GM12878 (cell line): ENCODE data around the gene CREB5. TPM values are rescaled to one million over a fixed set of nuclear protein-coding genes. Genes with fewer than 3 reads are reported as not detected.

Experiments
- ATAC-seq: fragments of 200-7000 bp; cut with Tn5 transposase; 3 replicates; pipeline ENCODE4 v1.9.1; 2020; ENCODE audit warnings: mild to moderate bottlenecking, moderate library complexity
- BruUV-seq: library from RNA; stranded (reverse); fragments of 400-500 nt; replicated peaks from 2 replicates; lab custom pipeline; 2021; lab: Mats Ljungman, UMichigan
- CTCF ChIA-PET: fragments of 300-600 bp; sonication (Branson Sonifier 250); formaldehyde crosslinking; extraction: SDS; loops from one replicate; lab custom pipeline; 2021; ENCODE audit warnings: inconsistent platforms; lab: Yijun Ruan, JAX
- POLR2A ChIA-PET: fragments of 350-600 bp; formaldehyde crosslinking; extraction: SDS; loops from one replicate; lab custom pipeline; 2021; ENCODE audit warnings: inconsistent platforms; lab: Charles Lee
- RAD21 ChIA-PET: fragments of 300-600 bp; sonication (Branson Sonifier 250); formaldehyde crosslinking; loops from one replicate; lab custom pipeline; 2023; ENCODE audit warnings: antibody characterized with exemption; ENCODE audit not compliant: unreplicated experiment; lab: Charles Lee
- SMC1A ChIA-PET: fragments of 300-600 bp; sonication (Branson Sonifier 250); formaldehyde crosslinking; loops from one replicate; lab custom pipeline; 2023; ENCODE audit not compliant: unreplicated experiment, uncharacterized antibody; lab: Charles Lee
- DNase-seq: peaks from one replicate; pipeline ENCODE4 v3.0.0-alpha.2; 2011; ENCODE audit warnings: low read depth, low spot score
- FAIRE-seq: peaks from 3 replicates; lab custom pipeline; 2011; peaks lifted over from hg19 to GRCh38; lab: Jason Lieb, UNC
- H2AFZ ChIP-seq: 2 replicates; pipeline ENCODE4 v1.6.0; 2011; ENCODE audit warnings: low read depth, low read length, control low read depth; ENCODE audit not compliant: control insufficient read depth
- H3K27ac ChIP-seq: 2 replicates; pipeline ENCODE4 v1.5.1; 2011; ENCODE audit warnings: control low read depth; ENCODE audit not compliant: control insufficient read depth, insufficient read depth
- H3K27me3 ChIP-seq, 2 experiments: replicated peaks in 1 of 2; 2 replicates each; pipeline versions ENCODE4 v1.6.0 to v1.6.1; 2011; ENCODE audit warnings: low read length in 1 of 2; ENCODE audit not compliant: control insufficient read depth in 2 of 2, insufficient read depth in 2 of 2
- H3K36me3 ChIP-seq, 2 experiments: 2 replicates each; pipeline ENCODE4 v1.5.1; 2011; ENCODE audit warnings: low read length in 1 of 2; ENCODE audit not compliant: control insufficient read depth in 2 of 2, insufficient read depth in 2 of 2
- H3K4me1 ChIP-seq: 2 replicates; pipeline ENCODE4 v1.6.1; 2011; ENCODE audit warnings: mild to moderate bottlenecking, low read length, moderate library complexity, mixed read lengths; ENCODE audit not compliant: control insufficient read depth, insufficient read depth
- H3K4me2 ChIP-seq: 2 replicates; pipeline ENCODE4 v1.6.0; 2011; ENCODE audit warnings: control low read depth; ENCODE audit not compliant: control insufficient read depth, insufficient read depth
- H3K4me3 ChIP-seq: fragments of 200-600 bp; sonication (generic); 2 replicates; pipeline ENCODE4 v1.5.1; 2016
- H3K79me2 ChIP-seq: 2 replicates; pipeline ENCODE4 v1.6.0; 2011; ENCODE audit warnings: low read length; ENCODE audit not compliant: control insufficient read depth, insufficient read depth
- H3K9ac ChIP-seq: 2 replicates; pipeline ENCODE4 v1.8.0; 2011; ENCODE audit warnings: low read length, control low read depth, mixed read lengths; ENCODE audit not compliant: control insufficient read depth, insufficient read depth
- H3K9me3 ChIP-seq: replicated peaks from 3 replicates; pipeline ENCODE4 v1.5.1; 2011; ENCODE audit warnings: mild to moderate bottlenecking, low read length; ENCODE audit not compliant: control insufficient read depth, insufficient read depth
- H4K20me1 ChIP-seq: 2 replicates; pipeline ENCODE4 v1.6.0; 2011; ENCODE audit not compliant: control insufficient read depth, insufficient read depth
- CBX5 ChIP-seq: sonication (generic); IDR thresholded peaks from 2 replicates; pipeline ENCODE4 v1.6.1; 2016; ENCODE audit warnings: low read depth, moderate library complexity, mild to moderate bottlenecking, inconsistent platforms
- KAT2A ChIP-seq: conservative IDR thresholded peaks from 2 replicates; pipeline ENCODE4 v1.6.1; 2011; ENCODE audit warnings: low read depth, low read length; ENCODE audit not compliant: control insufficient read depth
- MTA2 ChIP-seq: fragments of 450-650 bp; IDR thresholded peaks from 2 replicates; pipeline ENCODE4 v1.6.1; 2016; ENCODE audit warnings: low read depth, mild to moderate bottlenecking, moderate library complexity
- SIX5 ChIP-seq: IDR thresholded peaks from 2 replicates; pipeline ENCODE4 v1.6.1; 2011; ENCODE audit warnings: mild to moderate bottlenecking, low read depth, low read length, moderate library complexity; ENCODE audit not compliant: severe bottlenecking
- SPI1 ChIP-seq: IDR thresholded peaks from 2 replicates; pipeline ENCODE4 v1.6.1; 2011; ENCODE audit warnings: low read depth, mild to moderate bottlenecking, low read length, moderate library complexity, borderline replicate concordance; ENCODE audit not compliant: insufficient read depth
- SRF ChIP-seq, 2 experiments: IDR thresholded peaks; 2 replicates each; pipeline ENCODE4 v1.6.1; 2011; ENCODE audit warnings: low read depth in 2 of 2, low read length in 2 of 2, mild to moderate bottlenecking in 1 of 2, moderate library complexity in 1 of 2
- WGBS: methylation state at CpG from one replicate; pipeline ENCODE4 v1.1.6; 2016; ENCODE audit warnings: low lambda C conversion rate; ENCODE audit not compliant: insufficient replicate concordance, insufficient coverage; ENCODE audit errors: missing lambda C conversion rate; 5-methylcytosine and 5-hydroxymethylcytosine counted together
- in situ Hi-C: fragments of 300-500 bp; cut with MboI; formaldehyde crosslinking; loops from 9 replicates; pipeline ENCODE4 v1.14.3; 2018; ENCODE audit warnings: mixed read lengths
- intact Hi-C: fragments of 100-400 bp; cut with micrococcal nuclease; formaldehyde crosslinking; loops from one replicate; pipeline ENCODE4 v1.14.2; 2022; ENCODE audit not compliant: unreplicated experiment
- polyA plus RNA-seq, 11 experiments: library from polyadenylated mRNA; depleted of rRNA in 4 of 11; unstranded in 6 of 11; stranded (reverse) in 5 of 11; fragments of >200 nt; fragmentation: Nextera tagmentation in 4 of 11; fragmentation: Illumina TruSeq in 1 of 11; extraction: Ambion mirVana in 4 of 11; extraction: Trizol in 1 of 11; gene quantifications; 1 replicate in 1 of 11; 2 replicates in 10 of 11; pipeline versions ENCODE4 v1.2.1 to v1.2.3, GENCODE V29; 2011 to 2016; ENCODE audit warnings: inconsistent platforms in 2 of 11, missing spikeins in 2 of 11, low read depth in 1 of 11
- total RNA-seq, 4 experiments: library from RNA; depleted of rRNA in 3 of 4; stranded (reverse); fragments of >200 nt in 3 of 4; fragmentation: Illumina TruSeq in 1 of 4; extraction: Trizol in 1 of 4; gene quantifications; 2 replicates each; pipeline versions ENCODE4 v1.2.1 to v1.2.3, GENCODE V29; 2013 to 2021

CREB5 gene
- total and polyA plus RNA-seq, 10 of the 15 experiments (the other 5 are each of a cell fraction or from before 2014, with no cell fraction given): 12.9 to 74.1 (median 53.0) TPM

DNA sequence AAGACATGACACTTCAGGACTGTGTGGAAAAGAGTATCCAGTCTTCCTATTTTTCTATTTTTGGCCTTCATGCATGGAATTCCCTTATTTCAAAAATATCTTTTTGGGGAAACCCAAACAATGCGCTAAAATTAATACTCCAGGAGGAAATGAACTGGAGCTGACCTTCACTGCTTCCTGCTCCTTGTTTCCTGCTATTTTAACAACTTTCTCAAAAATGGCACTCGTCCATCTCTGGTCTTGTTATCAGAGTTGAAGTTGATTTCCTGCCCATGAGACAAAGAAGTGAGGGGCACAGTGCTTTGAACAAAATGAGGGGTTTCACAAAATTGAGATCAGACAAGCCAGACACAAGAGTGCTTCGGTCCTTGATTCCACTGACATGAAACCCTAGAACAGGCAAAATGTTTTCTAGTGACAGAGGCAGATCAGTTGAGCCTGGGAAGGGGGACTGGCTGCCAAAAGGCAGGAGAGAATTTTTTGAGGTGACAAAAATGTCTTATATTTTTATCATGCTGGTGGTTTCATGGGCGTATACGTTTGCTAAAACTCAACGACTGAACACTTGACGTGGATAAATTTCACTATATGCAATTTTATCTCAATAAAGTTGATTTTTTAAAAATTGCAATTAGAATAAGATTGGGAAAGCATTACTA, 193.2 kb downstream of the CREB5 start:
- ChIA-PET CTCF (no interaction called here), POLR2A (interaction anchor here (1.1 to 3.3 kb wide), 3 partner anchors 11 to 25 kb away, joined by 3 to 12 read pairs (median 4); no protein-coding TSS in a partner anchor), SMC1A (interaction anchor here (0.8 to 2.4 kb wide), 6 partner anchors 10 to 31 kb away, joined by 3 to 16 read pairs (median 5); no protein-coding TSS in a partner anchor)
- in situ Hi-C loops: no loop called here
- H3K9ac ChIP-seq: no peak overlapping the region
- no peaks in the 10 kb centered on the region; the same call in 2 of the 3 replicates for H3K9me3 ChIP-seq
- TF ChIP-seq SRF (IDR thresholded peaks at IDR 0.05; ENCODE audit: low read depth in 2 of 2, low read length in 2 of 2) (no peak), SPI1 (no peak), SIX5 (no peak), MTA2 (no peak), KAT2A (no peak), CBX5 (no peak)
- TF ChIP-seq, all 136 proteins: peak for 0
- FAIRE-seq (no peak), ATAC-seq (no peak), DNase-seq (no peak)
- Histone ChIP-seq H2AFZ (no peak overlapping the region), H3K4me2 (no peak overlapping the region), H3K27me3 (no peaks in the 10 kb centered on the region; a peak in 1 of 4 replicates), H3K36me3 (no peaks in the 10 kb centered on the region), H4K20me1 (no peaks in the 10 kb centered on the region), H3K79me2 (no peaks in the 10 kb centered on the region; the same call in 1 of the 2 replicates), H3K4me3 (no peak overlapping the region), H3K4me1 (no peaks in the 10 kb centered on the region; the same call in 1 of the 2 replicates), H3K27ac (no peak overlapping the region)
- no TSS peak for BruUV-seq
- WGBS: 60% methylated on average over 7 of the region's 7 CpGs
- RAD21 ChIA-PET: interaction anchor here (0.9 to 2.6 kb wide), 3 partner anchors 11 to 35 kb away, joined by 3 to 8 read pairs (median 5); no protein-coding TSS in a partner anchor
- intact Hi-C loops: no loop called here
